Measurements from ENCODE around the gene KAT7. TPM values are rescaled to one million over a fixed set of nuclear protein-coding genes. Genes with fewer than 3 reads are reported as not detected.

KAT7 gene
- total and polyA plus RNA-seq, 9 donors, result 18.4 to 76.6 (median 62.8) TPM

DNA sequence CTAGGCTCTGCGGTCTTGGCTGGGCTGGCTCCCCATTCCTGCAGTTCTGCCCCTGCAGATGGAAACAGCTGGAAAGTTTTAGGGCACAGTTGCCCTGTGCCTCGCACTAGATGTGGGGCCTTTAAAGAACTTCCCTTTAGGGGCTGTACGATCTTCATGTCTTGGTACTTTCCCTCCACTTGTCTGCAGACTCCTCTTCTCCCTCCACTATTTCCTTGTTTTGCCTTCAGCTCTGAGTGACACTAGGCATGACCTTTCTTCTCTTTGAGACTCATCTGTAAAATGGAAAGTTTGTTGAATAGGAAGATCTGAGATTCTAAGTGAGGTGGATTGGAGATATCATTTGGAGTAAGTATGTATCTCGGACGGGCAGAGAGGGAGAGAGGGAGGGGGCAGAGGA, 65.6 kb downstream of the KAT7 start:
- Histone ChIP-seq H3K27ac (no peak overlapping the region), H3K4me3 (no peak overlapping the region), H3K36me3 (no peaks in the 10 kb centered on the region), H3K27me3 (no peaks in the 10 kb centered on the region), H3K4me1 (ENCODE audit: insufficient read depth) (peaks cover 1% of the 10 kb centered on the region), H3K9me3 (no peaks in the 10 kb centered on the region)
- intact Hi-C loops (cut with DNase I), result loop anchor here in 2 of 4 donors (5.0 to 10.0 kb wide), 3 partner anchors 147 to 289 kb away; partner anchors contain the start of genes NXPH3 (in 1 of the 2) and SLC35B1 (in 1 of the 2)
- no peak for DNase-seq
- TF ChIP-seq POLR2A (IDR thresholded peaks at IDR 0.05), result no peak
- TF ChIP-seq EP300 (IDR thresholded peaks at IDR 0.05), result no peak
- TF ChIP-seq, protein P1, sequence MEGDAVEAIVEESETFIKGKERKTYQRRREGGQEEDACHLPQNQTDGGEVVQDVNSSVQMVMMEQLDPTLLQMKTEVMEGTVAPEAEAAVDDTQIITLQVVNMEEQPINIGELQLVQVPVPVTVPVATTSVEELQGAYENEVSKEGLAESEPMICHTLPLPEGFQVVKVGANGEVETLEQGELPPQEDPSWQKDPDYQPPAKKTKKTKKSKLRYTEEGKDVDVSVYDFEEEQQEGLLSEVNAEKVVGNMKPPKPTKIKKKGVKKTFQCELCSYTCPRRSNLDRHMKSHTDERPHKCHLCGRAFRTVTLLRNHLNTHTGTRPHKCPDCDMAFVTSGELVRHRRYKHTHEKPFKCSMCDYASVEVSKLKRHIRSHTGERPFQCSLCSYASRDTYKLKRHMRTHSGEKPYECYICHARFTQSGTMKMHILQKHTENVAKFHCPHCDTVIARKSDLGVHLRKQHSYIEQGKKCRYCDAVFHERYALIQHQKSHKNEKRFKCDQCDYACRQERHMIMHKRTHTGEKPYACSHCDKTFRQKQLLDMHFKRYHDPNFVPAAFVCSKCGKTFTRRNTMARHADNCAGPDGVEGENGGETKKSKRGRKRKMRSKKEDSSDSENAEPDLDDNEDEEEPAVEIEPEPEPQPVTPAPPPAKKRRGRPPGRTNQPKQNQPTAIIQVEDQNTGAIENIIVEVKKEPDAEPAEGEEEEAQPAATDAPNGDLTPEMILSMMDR (IDR thresholded peaks at IDR 0.05), result no peak
- 84 to 91% (median 88%) methylated on average over 5 of the region's 5 CpGs for WGBS, 3 donors

DNA sequence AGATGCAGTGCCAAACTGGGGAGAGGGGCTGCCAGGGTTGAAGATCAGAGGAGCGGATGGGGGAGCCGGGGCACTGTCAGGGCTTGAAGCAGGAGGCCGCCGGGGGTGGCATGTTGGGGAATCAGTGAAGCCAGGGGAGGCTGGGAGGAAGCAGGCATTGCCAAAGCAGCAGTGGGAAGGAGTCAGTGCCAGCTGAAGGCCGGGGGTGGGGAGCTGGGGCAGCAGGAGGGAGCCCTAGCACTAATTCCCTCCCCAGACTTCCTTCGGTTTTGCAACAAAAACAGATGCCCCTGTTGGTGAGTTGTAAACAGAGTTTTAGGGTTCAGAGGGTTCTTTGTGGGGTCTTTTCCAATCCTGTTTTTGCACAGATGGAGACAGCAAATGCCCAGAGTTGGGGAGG, 70.3 kb downstream of the KAT7 start:
- Histone ChIP-seq H3K36me3 (no peaks in the 10 kb centered on the region), H3K27ac (no peak overlapping the region), H3K27me3 (no peaks in the 10 kb centered on the region), H3K4me1 (ENCODE audit: insufficient read depth) (no peaks in the 10 kb centered on the region), H3K4me3 (no peak overlapping the region), H3K9me3 (no peaks in the 10 kb centered on the region)
- TF ChIP-seq, protein P1 (IDR thresholded peaks at IDR 0.05), result no peak
- TF ChIP-seq POLR2A (IDR thresholded peaks at IDR 0.05), result no peak
- TF ChIP-seq EP300 (IDR thresholded peaks at IDR 0.05), result no peak
- DNase-seq, result no peak
- intact Hi-C loops (cut with DNase I), result loop anchor here in 2 of 4 donors (10.0 kb wide), 2 partner anchors 284 to 294 kb away; partner anchors contain the start of gene NXPH3 (in 1 of the 2)
- WGBS, 3 donors, result 51 to 61% (median 61%) methylated on average over 6 of the region's 6 CpGs

DNA sequence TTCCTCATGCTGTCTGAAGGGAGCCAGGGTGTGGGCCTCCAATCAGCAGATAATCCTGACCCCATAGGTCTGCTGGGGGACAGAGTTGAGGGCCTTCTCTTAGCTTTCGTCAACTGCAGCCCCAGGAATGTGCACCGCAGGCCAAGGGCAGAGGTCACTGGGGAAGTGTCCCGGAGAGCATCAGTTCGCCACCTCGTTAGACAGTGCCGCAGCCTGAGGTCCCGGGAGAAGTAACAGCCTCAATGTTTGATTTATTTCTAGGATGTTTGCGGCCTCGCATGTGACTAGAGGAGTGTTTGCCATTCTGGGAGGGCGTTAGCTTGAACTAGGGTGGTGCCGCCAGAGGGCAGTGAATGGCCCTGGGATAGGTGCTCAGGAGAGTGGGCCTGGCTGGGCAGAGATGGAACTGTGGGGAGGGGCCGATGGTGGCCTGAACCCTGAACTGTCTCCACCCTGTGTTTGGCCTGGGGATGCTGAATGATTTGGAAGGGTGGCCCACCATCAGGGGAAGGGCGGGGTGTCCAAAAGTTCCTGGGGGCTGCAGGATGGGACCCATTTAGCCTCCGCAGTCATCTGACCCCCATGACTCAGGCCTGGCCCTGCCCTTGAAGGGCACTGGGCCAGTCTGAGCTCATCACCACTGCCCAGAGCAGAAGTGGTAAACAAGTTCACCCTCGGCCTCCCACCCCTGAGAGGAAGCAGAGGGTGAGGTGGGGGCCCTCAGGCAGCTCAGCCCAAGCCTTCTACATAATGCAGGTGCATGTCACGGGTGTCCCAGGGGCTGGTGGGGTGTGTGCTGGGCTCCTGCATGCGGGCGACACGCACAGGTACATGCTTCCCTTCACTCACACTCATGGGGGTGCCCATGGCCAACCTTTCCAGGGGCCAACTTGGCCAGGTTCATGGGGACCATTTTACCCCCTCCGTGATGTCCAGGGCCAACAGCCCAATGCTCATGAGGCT, 71.8 kb downstream of the KAT7 start:
- DNase-seq, result no peak
- WGBS, 3 donors, result 63 to 67% (median 64%) methylated on average over 20 of the region's 20 CpGs

More for the DNA sequence above, 71.8 kb downstream of the KAT7 start:
- Histone ChIP-seq H3K4me1 (ENCODE audit: insufficient read depth) (no peaks in the 10 kb centered on the region), H3K36me3 (no peaks in the 10 kb centered on the region), H3K9me3 (no peaks in the 10 kb centered on the region), H3K27ac (no peak overlapping the region), H3K27me3 (no peaks in the 10 kb centered on the region), H3K4me3 (no peak overlapping the region)
- TF ChIP-seq EP300 (IDR thresholded peaks at IDR 0.05) (no peak), POLR2A (IDR thresholded peaks at IDR 0.05) (no peak)
- TF ChIP-seq, protein P1 (IDR thresholded peaks at IDR 0.05), result no peak
- intact Hi-C loops (cut with DNase I), result loop anchor here (5.0 to 10.0 kb wide), 3 partner anchors 137 to 295 kb away; partner anchors contain the start of genes DLX3 (in 4 of the 4) and NXPH3 (in 1 of the 4)

All from ovary (tissue), 9 donors.